Loucy (cell line): ENCODE results near the gene PREX1.

ENCODE experiments used
- EZH2phosphoT487 ChIP-seq: fragments of 200-600 bp; IDR thresholded peaks from 2 replicates; pipeline ENCODE4 v1.6.1; 2018; ENCODE audit warnings: antibody characterized with exemption, mild to moderate bottlenecking, moderate library complexity, borderline replicate concordance
- TF ChIP-seq, protein P1 (sequence below): fragments of 200-600 bp; sonication (generic); conservative IDR thresholded peaks from 2 replicates; pipeline ENCODE4 v1.5.1; 2014; ENCODE audit warnings: mild to moderate bottlenecking, antibody characterized with exemption, low read length

DNA sequence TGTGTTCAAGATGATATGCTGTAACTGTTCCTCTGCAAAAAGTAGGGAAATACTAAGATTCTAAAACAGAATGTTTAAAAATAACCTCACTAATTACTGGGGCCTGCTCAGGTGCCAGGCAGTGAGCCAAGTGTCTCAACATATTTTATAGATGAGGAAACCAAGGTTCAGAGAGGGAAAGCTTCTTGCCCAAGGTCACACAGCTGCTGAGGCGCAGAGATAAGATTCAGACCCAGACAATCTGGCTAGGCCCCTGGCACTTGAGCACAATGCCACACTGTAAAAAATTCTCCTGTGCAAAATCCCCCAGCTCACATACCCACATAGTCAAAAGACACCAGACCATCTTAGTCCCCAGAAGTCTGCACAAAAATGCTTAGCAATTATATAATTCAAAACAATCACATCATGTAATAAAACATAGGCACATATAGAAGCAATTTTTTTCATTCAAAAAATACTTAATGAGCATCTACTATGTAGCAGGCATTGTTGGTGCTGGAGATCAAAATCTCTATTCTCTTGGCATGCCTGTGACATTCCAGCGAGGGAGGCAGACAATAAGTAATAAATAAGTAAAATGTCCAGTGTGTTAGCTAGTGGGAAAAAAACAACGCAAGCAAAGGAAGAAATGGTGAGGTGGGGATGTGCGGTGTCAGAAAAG is 10.3 kb downstream of the PREX1 start:
- TF ChIP-seq, protein P1, sequence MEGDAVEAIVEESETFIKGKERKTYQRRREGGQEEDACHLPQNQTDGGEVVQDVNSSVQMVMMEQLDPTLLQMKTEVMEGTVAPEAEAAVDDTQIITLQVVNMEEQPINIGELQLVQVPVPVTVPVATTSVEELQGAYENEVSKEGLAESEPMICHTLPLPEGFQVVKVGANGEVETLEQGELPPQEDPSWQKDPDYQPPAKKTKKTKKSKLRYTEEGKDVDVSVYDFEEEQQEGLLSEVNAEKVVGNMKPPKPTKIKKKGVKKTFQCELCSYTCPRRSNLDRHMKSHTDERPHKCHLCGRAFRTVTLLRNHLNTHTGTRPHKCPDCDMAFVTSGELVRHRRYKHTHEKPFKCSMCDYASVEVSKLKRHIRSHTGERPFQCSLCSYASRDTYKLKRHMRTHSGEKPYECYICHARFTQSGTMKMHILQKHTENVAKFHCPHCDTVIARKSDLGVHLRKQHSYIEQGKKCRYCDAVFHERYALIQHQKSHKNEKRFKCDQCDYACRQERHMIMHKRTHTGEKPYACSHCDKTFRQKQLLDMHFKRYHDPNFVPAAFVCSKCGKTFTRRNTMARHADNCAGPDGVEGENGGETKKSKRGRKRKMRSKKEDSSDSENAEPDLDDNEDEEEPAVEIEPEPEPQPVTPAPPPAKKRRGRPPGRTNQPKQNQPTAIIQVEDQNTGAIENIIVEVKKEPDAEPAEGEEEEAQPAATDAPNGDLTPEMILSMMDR: no peak
- no peak for TF ChIP-seq EZH2phosphoT487
